ENCODE measurements around the gene TCEANC2.

The TCEANC2 gene

GRCh38 chr1:54012863-54013262, 40.5 kb upstream of the TCEANC2 start:
- no peak for ATAC-seq
- no peak for TF ChIP-seq PATZ1 (CRISPR knock-in tag; IDR thresholded peaks at IDR 0.05; ENCODE audit: borderline replicate concordance)
- TF ChIP-seq ISL1 (CRISPR knock-in tag; IDR thresholded peaks at IDR 0.05) = no peak
- TF ChIP-seq CREB5 (CRISPR knock-in tag; IDR thresholded peaks at IDR 0.05; ENCODE audit: low read depth) = no peak
- TF ChIP-seq OSR1 (CRISPR knock-in tag; IDR thresholded peaks at IDR 0.05) = no peak
- TF ChIP-seq RARB (CRISPR knock-in tag; IDR thresholded peaks at IDR 0.05) = no peak
- no peak for TF ChIP-seq BACH2 (CRISPR knock-in tag; IDR thresholded peaks at IDR 0.05; ENCODE audit: borderline replicate concordance)
- TF ChIP-seq TOX (CRISPR knock-in tag; IDR thresholded peaks at IDR 0.05; ENCODE audit: borderline replicate concordance) = no peak
- no peak for TF ChIP-seq ZFP3 (CRISPR knock-in tag; IDR thresholded peaks at IDR 0.05)
- TF ChIP-seq CSRNP3 (CRISPR knock-in tag; IDR thresholded peaks at IDR 0.05) = no peak
- TF ChIP-seq ZNF70 (CRISPR knock-in tag; IDR thresholded peaks at IDR 0.05) = no peak
- no peak for TF ChIP-seq ARNTL (CRISPR knock-in tag; IDR thresholded peaks at IDR 0.05; ENCODE audit: borderline replicate concordance, low read depth)
- no peak for TF ChIP-seq ZC3H10 (CRISPR knock-in tag; IDR thresholded peaks at IDR 0.05)
- no peak for TF ChIP-seq POU6F1 (CRISPR knock-in tag; IDR thresholded peaks at IDR 0.05; ENCODE audit: borderline replicate concordance, low read depth)
- TF ChIP-seq TCF4 (CRISPR knock-in tag; IDR thresholded peaks at IDR 0.05; ENCODE audit: borderline replicate concordance) = no peak
- TF ChIP-seq PPARA (CRISPR knock-in tag; IDR thresholded peaks at IDR 0.05; ENCODE audit: borderline replicate concordance) = no peak
- no peak for TF ChIP-seq SNAI2 (CRISPR knock-in tag; IDR thresholded peaks at IDR 0.05)
- TF ChIP-seq ZNF8 (CRISPR knock-in tag; IDR thresholded peaks at IDR 0.05) = no peak
- no peak for TF ChIP-seq GLIS3 (CRISPR knock-in tag; IDR thresholded peaks at IDR 0.05)

- TF ChIP-seq CREB5 (CRISPR knock-in tag; IDR thresholded peaks at IDR 0.05; ENCODE audit: low read depth) = no peak
- no peak for TF ChIP-seq PPARA (CRISPR knock-in tag; IDR thresholded peaks at IDR 0.05; ENCODE audit: borderline replicate concordance)
- TF ChIP-seq ZNF70 (CRISPR knock-in tag; IDR thresholded peaks at IDR 0.05) = no peak
- TF ChIP-seq ESRRG (CRISPR knock-in tag; IDR thresholded peaks at IDR 0.05) = no peak
- no peak for TF ChIP-seq TSHZ2 (CRISPR knock-in tag; IDR thresholded peaks at IDR 0.05)
- TF ChIP-seq TOX (CRISPR knock-in tag; IDR thresholded peaks at IDR 0.05; ENCODE audit: borderline replicate concordance) = no peak
- no peak for TF ChIP-seq ZFP3 (CRISPR knock-in tag; IDR thresholded peaks at IDR 0.05)
- TF ChIP-seq TCF4 (CRISPR knock-in tag; IDR thresholded peaks at IDR 0.05; ENCODE audit: borderline replicate concordance) = no peak
- TF ChIP-seq ZNF565 (CRISPR knock-in tag; conservative IDR thresholded peaks at IDR 0.05; ENCODE audit: low read depth) = no peak
- no peak for ATAC-seq
Observed at GRCh38 chr1:54013393-54014008, 39.9 kb upstream of the TCEANC2 start.

Data from SK-N-SH treated with all-trans-retinoic acid at 6 μM for 48 hours (cell line).